GM12875 (cell line): ENCODE results near the gene WDR59.

Experiments used
- H3K4me3 ChIP-seq: one replicate; pipeline ENCODE4 v1.5.1; 2011; ENCODE audit warnings: low read depth, low read length, control low read depth
- CTCF ChIP-seq: IDR thresholded peaks from 2 replicates; pipeline ENCODE4 v1.5.1; 2011; ENCODE audit warnings: low read depth, mild to moderate bottlenecking, control low read depth, inconsistent platforms, low read length, moderate library complexity, borderline replicate concordance; ENCODE audit not compliant: insufficient read depth

Gene WDR59

GRCh38 chr16:74825941-74826340 is 159.0 kb downstream of the WDR59 start:
- no peak for TF ChIP-seq CTCF
- no peak overlapping the region for H3K4me3 ChIP-seq

DNA sequence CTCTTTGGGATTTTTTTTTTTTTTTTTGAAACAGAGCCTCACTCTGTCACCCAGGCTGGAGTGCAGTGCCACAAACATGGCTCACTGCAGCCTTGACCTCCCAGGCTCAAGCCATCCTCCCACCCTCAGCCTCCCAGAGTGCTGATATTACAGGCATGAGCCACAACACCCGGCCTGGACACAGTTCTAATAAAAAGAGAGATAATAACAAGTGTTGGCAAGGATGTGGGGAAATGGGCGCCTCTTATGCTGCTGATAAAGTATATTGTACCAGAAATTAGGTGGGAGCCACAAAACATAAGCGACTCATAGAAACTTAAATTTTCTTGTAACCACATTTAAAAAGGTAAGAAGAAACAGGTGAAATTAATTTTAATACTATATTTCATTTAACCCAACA is 159.9 kb downstream of the WDR59 start:
- TF ChIP-seq CTCF = no peak
- H3K4me3 ChIP-seq = no peak overlapping the region
